ENCODE results near the gene DIP2B. TPM values are rescaled to one million over a fixed set of nuclear protein-coding genes. Genes with fewer than 3 reads are reported as not detected.

Gene DIP2B
- total and polyA plus RNA-seq, 2 of the 13 experiments (the other 11 are each of a cell fraction or from before 2014, with no cell fraction given) = 32.1 to 35.8 TPM

- DNase-seq (ENCODE audit: low spot score) = no peak
- in situ Hi-C loops (cut with HindIII; ENCODE audit: extremely low pct_ligation_motif_present, low pct_unique_long_range_greater_than_20kb) = no loop called here
These were observed 241.1 kb downstream of the DIP2B start for GRCh38 chr12:50745861-50746260.

More at GRCh38 chr12:50745861-50746260, 241.1 kb downstream of the DIP2B start:
- Histone ChIP-seq H3K27me3 (ENCODE audit: control insufficient read depth in 1 of 2, insufficient read depth in 2 of 2, low read length in 2 of 2) (no peaks in the 10 kb centered on the region), H2AFZ (ENCODE audit: low read length) (no peak overlapping the region), H3K27ac (ENCODE audit: extremely low read length, insufficient read depth, low read length) (no peak overlapping the region), H4K20me1 (ENCODE audit: insufficient read depth, low read length) (no peaks in the 10 kb centered on the region), H3K4me3 (replicated peaks in 1 of 3; ENCODE audit: insufficient read depth in 1 of 3, low read depth in 2 of 3, low read length in 3 of 3) (no peak overlapping the region), H3K4me1 (ENCODE audit: insufficient read depth, low read length) (peaks cover 12% of the 10 kb centered on the region), H3K36me3 (replicated peaks in 1 of 2; ENCODE audit: control insufficient read depth in 1 of 2, insufficient read depth in 2 of 2, low read length in 2 of 2) (peaks cover 18 to 53% of the 10 kb centered on the region in 2 experiments), H3K9me3 (ENCODE audit: low read length) (no peaks in the 10 kb centered on the region), H3K4me2 (ENCODE audit: low read depth, low read length) (no peak overlapping the region), H3K79me2 (ENCODE audit: insufficient read depth, low read length) (no peaks in the 10 kb centered on the region), H3K9ac (ENCODE audit: insufficient read depth, low read depth, low read length) (no peak overlapping the region)
- intact Hi-C loops (cut with micrococcal nuclease; ENCODE audit: unreplicated experiment) = no loop called here
- BruUV-seq (replicated peaks) = TSS peak; percentile 20
- ChIA-PET CTCF (ENCODE audit: low intra/inter-chr PET ratio, low total read pairs) (no interaction called here), POLR2A (no interaction called here)
- ATAC-seq = no peak
- FAIRE-seq = no peak
- 95% methylated on average over 4 of the region's 4 CpGs for WGBS (ENCODE audit: low lambda C conversion rate)
- no peak for TF ChIP-seq KLF9 (CRISPR knock-in tag; IDR thresholded peaks at IDR 0.05; ENCODE audit: low read depth)
- TF ChIP-seq KLF13 (CRISPR knock-in tag; IDR thresholded peaks at IDR 0.05) = no peak
- TF ChIP-seq KAT8 (CRISPR knock-in tag; IDR thresholded peaks at IDR 0.05) = no peak
- TF ChIP-seq, protein P1, sequence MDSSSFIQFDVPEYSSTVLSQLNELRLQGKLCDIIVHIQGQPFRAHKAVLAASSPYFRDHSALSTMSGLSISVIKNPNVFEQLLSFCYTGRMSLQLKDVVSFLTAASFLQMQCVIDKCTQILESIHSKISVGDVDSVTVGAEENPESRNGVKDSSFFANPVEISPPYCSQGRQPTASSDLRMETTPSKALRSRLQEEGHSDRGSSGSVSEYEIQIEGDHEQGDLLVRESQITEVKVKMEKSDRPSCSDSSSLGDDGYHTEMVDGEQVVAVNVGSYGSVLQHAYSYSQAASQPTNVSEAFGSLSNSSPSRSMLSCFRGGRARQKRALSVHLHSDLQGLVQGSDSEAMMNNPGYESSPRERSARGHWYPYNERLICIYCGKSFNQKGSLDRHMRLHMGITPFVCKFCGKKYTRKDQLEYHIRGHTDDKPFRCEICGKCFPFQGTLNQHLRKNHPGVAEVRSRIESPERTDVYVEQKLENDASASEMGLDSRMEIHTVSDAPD (CRISPR knock-in tag; IDR thresholded peaks at IDR 0.05) = no peak
- TF ChIP-seq CHD2 (IDR thresholded peaks at IDR 0.05; ENCODE audit: low read depth, low read length) = no peak
- TF ChIP-seq ZNF781 (CRISPR knock-in tag; IDR thresholded peaks at IDR 0.05; ENCODE audit: borderline replicate concordance, not compliant biosample characterization) = no peak
- TF ChIP-seq, protein P2, sequence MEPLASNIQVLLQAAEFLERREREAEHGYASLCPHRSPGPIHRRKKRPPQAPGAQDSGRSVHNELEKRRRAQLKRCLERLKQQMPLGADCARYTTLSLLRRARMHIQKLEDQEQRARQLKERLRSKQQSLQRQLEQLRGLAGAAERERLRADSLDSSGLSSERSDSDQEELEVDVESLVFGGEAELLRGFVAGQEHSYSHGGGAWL (CRISPR knock-in tag; IDR thresholded peaks at IDR 0.05) = no peak
- TF ChIP-seq, protein P3, sequence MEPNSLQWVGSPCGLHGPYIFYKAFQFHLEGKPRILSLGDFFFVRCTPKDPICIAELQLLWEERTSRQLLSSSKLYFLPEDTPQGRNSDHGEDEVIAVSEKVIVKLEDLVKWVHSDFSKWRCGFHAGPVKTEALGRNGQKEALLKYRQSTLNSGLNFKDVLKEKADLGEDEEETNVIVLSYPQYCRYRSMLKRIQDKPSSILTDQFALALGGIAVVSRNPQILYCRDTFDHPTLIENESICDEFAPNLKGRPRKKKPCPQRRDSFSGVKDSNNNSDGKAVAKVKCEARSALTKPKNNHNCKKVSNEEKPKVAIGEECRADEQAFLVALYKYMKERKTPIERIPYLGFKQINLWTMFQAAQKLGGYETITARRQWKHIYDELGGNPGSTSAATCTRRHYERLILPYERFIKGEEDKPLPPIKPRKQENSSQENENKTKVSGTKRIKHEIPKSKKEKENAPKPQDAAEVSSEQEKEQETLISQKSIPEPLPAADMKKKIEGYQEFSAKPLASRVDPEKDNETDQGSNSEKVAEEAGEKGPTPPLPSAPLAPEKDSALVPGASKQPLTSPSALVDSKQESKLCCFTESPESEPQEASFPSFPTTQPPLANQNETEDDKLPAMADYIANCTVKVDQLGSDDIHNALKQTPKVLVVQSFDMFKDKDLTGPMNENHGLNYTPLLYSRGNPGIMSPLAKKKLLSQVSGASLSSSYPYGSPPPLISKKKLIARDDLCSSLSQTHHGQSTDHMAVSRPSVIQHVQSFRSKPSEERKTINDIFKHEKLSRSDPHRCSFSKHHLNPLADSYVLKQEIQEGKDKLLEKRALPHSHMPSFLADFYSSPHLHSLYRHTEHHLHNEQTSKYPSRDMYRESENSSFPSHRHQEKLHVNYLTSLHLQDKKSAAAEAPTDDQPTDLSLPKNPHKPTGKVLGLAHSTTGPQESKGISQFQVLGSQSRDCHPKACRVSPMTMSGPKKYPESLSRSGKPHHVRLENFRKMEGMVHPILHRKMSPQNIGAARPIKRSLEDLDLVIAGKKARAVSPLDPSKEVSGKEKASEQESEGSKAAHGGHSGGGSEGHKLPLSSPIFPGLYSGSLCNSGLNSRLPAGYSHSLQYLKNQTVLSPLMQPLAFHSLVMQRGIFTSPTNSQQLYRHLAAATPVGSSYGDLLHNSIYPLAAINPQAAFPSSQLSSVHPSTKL (CRISPR knock-in tag; IDR thresholded peaks at IDR 0.05) = no peak
- TF ChIP-seq SNAI1 (CRISPR knock-in tag; IDR thresholded peaks at IDR 0.05; ENCODE audit: borderline replicate concordance) = no peak
- TF ChIP-seq MIER3 (CRISPR knock-in tag; IDR thresholded peaks at IDR 0.05; ENCODE audit: borderline replicate concordance) = no peak
